ENCODE results near the gene NEMP1. TPM values are rescaled to one million over a fixed set of nuclear protein-coding genes. Genes with fewer than 3 reads are reported as not detected.

Gene NEMP1
- polyA plus RNA-seq, 1 donor (not counting 4 experiments of a cell fraction or from before 2014, with no cell fraction given): 18.6 TPM

- no peaks in the 10 kb centered on the region for H3K9me1 ChIP-seq (ENCODE audit: control insufficient read depth, extremely low read depth, insufficient read depth, low read length)
- TF ChIP-seq EZH2 (IDR thresholded peaks at IDR 0.05; ENCODE audit: low read length) (no peak), CTCF (optimal IDR thresholded peaks at IDR 0.05 in 1 of 3, IDR thresholded peaks at IDR 0.05 in 1 of 3, conservative IDR thresholded peaks at IDR 0.05 in 1 of 3; ENCODE audit: extremely low read depth in 1 of 3, insufficient read depth in 2 of 3, low read length in 3 of 3) (no peak)
- dilution Hi-C loops (cut with MboI; ENCODE audit: extremely low pct_ligation_motif_present, low sequenced_read_pairs): loop anchor here (10.0 kb wide), 1 partner anchor 255 kb away; the partner anchor contains the start of gene PRIM1
These were observed 68.5 kb downstream of the NEMP1 start for GRCh38 chr12:57009949-57010626.

GRCh38 chr12:57008178-57008577, 70.4 kb downstream of the NEMP1 start:
- Histone ChIP-seq H3K79me2 (ENCODE audit: control insufficient read depth, insufficient read depth, low read length) (peaks cover 20% of the 10 kb centered on the region), H3K9ac (ENCODE audit: control insufficient read depth, extremely low read depth, insufficient read depth, low read length) (no peak overlapping the region), H3K27me3 (ENCODE audit: control insufficient read depth, extremely low read depth, insufficient read depth, low read length) (peaks cover 2% of the 10 kb centered on the region), H3K4me2 (ENCODE audit: control insufficient read depth, extremely low read depth, insufficient read depth, low read depth, low read length) (no peak overlapping the region), H3K9me3 (ENCODE audit: control insufficient read depth, low read depth, low read length) (no peaks in the 10 kb centered on the region), H3K27ac (ENCODE audit: control insufficient read depth, insufficient read depth, low read length) (no peak overlapping the region), H3K4me3 (ENCODE audit: control insufficient read depth in 2 of 3, extremely low read depth in 1 of 3, insufficient read depth in 2 of 3, low read depth in 1 of 3, low read length in 3 of 3) (no peak overlapping the region), H3K9me1 (ENCODE audit: control insufficient read depth, extremely low read depth, insufficient read depth, low read length) (no peaks in the 10 kb centered on the region), H3K36me3 (ENCODE audit: control insufficient read depth in 2 of 2, extremely low read depth in 1 of 2, insufficient read depth in 2 of 2, low read length in 2 of 2) (peaks cover 8 to 12% of the 10 kb centered on the region in 2 experiments), H4K20me1 (ENCODE audit: control insufficient read depth, extremely low read depth, insufficient read depth, low read length) (no peaks in the 10 kb centered on the region), H3K4me1 (ENCODE audit: control insufficient read depth, extremely low read depth, insufficient read depth, low read length) (peaks cover 6% of the 10 kb centered on the region), H2AFZ (ENCODE audit: control insufficient read depth, low read length) (no peak overlapping the region)
- TF ChIP-seq EZH2 (IDR thresholded peaks at IDR 0.05; ENCODE audit: low read length) (no peak), CTCF (optimal IDR thresholded peaks at IDR 0.05 in 1 of 3, IDR thresholded peaks at IDR 0.05 in 1 of 3, conservative IDR thresholded peaks at IDR 0.05 in 1 of 3; ENCODE audit: extremely low read depth in 1 of 3, insufficient read depth in 2 of 3, low read length in 3 of 3) (peak; percentile 33 to 67 (median 62))
- DNase-seq (ENCODE audit: low read depth, low spot score): no peak
- dilution Hi-C loops (cut with MboI; ENCODE audit: extremely low pct_ligation_motif_present, low sequenced_read_pairs): loop anchor here (10.0 kb wide), 1 partner anchor 253 kb away; the partner anchor contains the start of gene PRIM1
- peak; percentile 39 for FAIRE-seq

More at GRCh38 chr12:57009949-57010626, 68.5 kb downstream of the NEMP1 start:
- peaks cover 16% of the 10 kb centered on the region for H3K27me3 ChIP-seq (ENCODE audit: control insufficient read depth, extremely low read depth, insufficient read depth, low read length)
- FAIRE-seq (no peak), DNase-seq (ENCODE audit: low read depth, low spot score) (no peak)
- H3K79me2 ChIP-seq (ENCODE audit: control insufficient read depth, insufficient read depth, low read length): peaks cover 8% of the 10 kb centered on the region
- H3K36me3 ChIP-seq (ENCODE audit: control insufficient read depth in 2 of 2, extremely low read depth in 1 of 2, insufficient read depth in 2 of 2, low read length in 2 of 2): no peaks in the 10 kb centered on the region
- H3K4me3 ChIP-seq (ENCODE audit: control insufficient read depth in 2 of 3, extremely low read depth in 1 of 3, insufficient read depth in 2 of 3, low read depth in 1 of 3, low read length in 3 of 3): no peak overlapping the region
- peaks cover 4% of the 10 kb centered on the region for H3K4me1 ChIP-seq (ENCODE audit: control insufficient read depth, extremely low read depth, insufficient read depth, low read length)
- no peak overlapping the region for H3K27ac ChIP-seq (ENCODE audit: control insufficient read depth, insufficient read depth, low read length)
- H4K20me1 ChIP-seq (ENCODE audit: control insufficient read depth, extremely low read depth, insufficient read depth, low read length): no peaks in the 10 kb centered on the region
- no peak overlapping the region for H2AFZ ChIP-seq (ENCODE audit: control insufficient read depth, low read length)
- no peaks in the 10 kb centered on the region for H3K9me3 ChIP-seq (ENCODE audit: control insufficient read depth, low read depth, low read length)
- H3K9ac ChIP-seq (ENCODE audit: control insufficient read depth, extremely low read depth, insufficient read depth, low read length): no peak overlapping the region
- H3K4me2 ChIP-seq (ENCODE audit: control insufficient read depth, extremely low read depth, insufficient read depth, low read depth, low read length): no peak overlapping the region
